AG20443 (cell line): Measurements from ENCODE around the gene LRRC27.
A peak's percentile ranks its signal among the peaks of the same experiment; 100 is the strongest.
"Not testable (repeated sequence)": the region's sequence is repeated elsewhere in the genome, so short reads cannot be mapped to it uniquely, and the experiment has no call there.

Experiments
- DNase-seq: peaks from one replicate; pipeline ENCODE4 v3.0.0; 2012; ENCODE audit warnings: low spot score, mixed read lengths

Gene LRRC27

GRCh38 chr10:132314881-132315280 lies 17.1 kb upstream of the LRRC27 start:
- not testable (repeated sequence) for DNase-seq

GRCh38 chr10:132316133-132316532 lies 15.9 kb upstream of the LRRC27 start:
- DNase-seq: no peak

- not testable (repeated sequence) for DNase-seq
Observed at GRCh38 chr10:132317477-132317876, 14.5 kb upstream of the LRRC27 start.

GRCh38 chr10:132319853-132320653 lies 11.9 kb upstream of the LRRC27 start:
- DNase-seq: peak; percentile 90

GRCh38 chr10:132320654-132321469 lies 11.1 kb upstream of the LRRC27 start:
- DNase-seq: no peak

- no peak for DNase-seq
Observed at GRCh38 chr10:132321726-132322125, 10.3 kb upstream of the LRRC27 start.

GRCh38 chr10:132322586-132323048 lies 9.4 kb upstream of the LRRC27 start:
- peak; percentile 35 for DNase-seq

- DNase-seq: no peak
Observed at GRCh38 chr10:132324186-132324585, 7.8 kb upstream of the LRRC27 start.

GRCh38 chr10:132326344-132326889 lies 5.6 kb upstream of the LRRC27 start:
- DNase-seq: no peak

GRCh38 chr10:132326925-132327324 lies 5.1 kb upstream of the LRRC27 start:
- no peak for DNase-seq

GRCh38 chr10:132328106-132328505 lies 3.9 kb upstream of the LRRC27 start:
- no peak for DNase-seq

GRCh38 chr10:132328738-132329137 lies 3.3 kb upstream of the LRRC27 start:
- DNase-seq: no peak

GRCh38 chr10:132329565-132330485 lies 2.2 kb upstream of the LRRC27 start:
- peak; percentile 60 for DNase-seq

GRCh38 chr10:132330486-132330833 lies 1.5 kb upstream of the LRRC27 start:
- no peak for DNase-seq

- DNase-seq: no peak
Observed at GRCh38 chr10:132332433-132332754, 401 bp downstream of the LRRC27 start.

- DNase-seq: no peak
Observed at GRCh38 chr10:132333386-132333785, 1.4 kb downstream of the LRRC27 start.

GRCh38 chr10:132334631-132335188 lies 2.7 kb downstream of the LRRC27 start:
- no peak for DNase-seq

- no peak for DNase-seq
Observed at GRCh38 chr10:132335189-132336063, 3.4 kb downstream of the LRRC27 start.

GRCh38 chr10:132336064-132336746 lies 4.2 kb downstream of the LRRC27 start:
- no peak for DNase-seq

- DNase-seq: no peak
Observed at GRCh38 chr10:132336919-132337407, 5.0 kb downstream of the LRRC27 start.
